ENCODE measurements around the gene USF3.
"Not testable (repeated sequence)": the region's sequence is repeated elsewhere in the genome, so short reads cannot be mapped to it uniquely, and the experiment has no call there.

Gene USF3

GRCh38 chr3:113654851-113655250 lies 41.6 kb downstream of the USF3 start:
- no peak for DNase-seq (ENCODE audit: low read depth, low spot score)

GRCh38 chr3:113654310-113654709 lies 42.1 kb downstream of the USF3 start:
- no peak for DNase-seq (ENCODE audit: low read depth, low spot score)

- no peak for DNase-seq (ENCODE audit: low read depth, low spot score)
Measured at GRCh38 chr3:113649174-113649845, 47.1 kb downstream of the USF3 start.

- DNase-seq (ENCODE audit: low read depth, low spot score), result no peak
Measured at GRCh38 chr3:113648524-113648923, 47.9 kb downstream of the USF3 start.

GRCh38 chr3:113643583-113643982 lies 52.9 kb downstream of the USF3 start:
- no peak for DNase-seq (ENCODE audit: low read depth, low spot score)

- no peak for DNase-seq (ENCODE audit: low read depth, low spot score)
Measured at GRCh38 chr3:113638910-113639309, 57.5 kb downstream of the USF3 start.

- no peak for DNase-seq (ENCODE audit: low read depth, low spot score)
Measured at GRCh38 chr3:113637756-113638155, 58.7 kb downstream of the USF3 start.

GRCh38 chr3:113636034-113636433 lies 60.4 kb downstream of the USF3 start:
- not testable (repeated sequence) for DNase-seq (ENCODE audit: low read depth, low spot score)

GRCh38 chr3:113634782-113635474 lies 61.5 kb downstream of the USF3 start:
- no peak for DNase-seq (ENCODE audit: low read depth, low spot score)

- no peak for DNase-seq (ENCODE audit: low read depth, low spot score)
Measured at GRCh38 chr3:113631573-113631972, 64.9 kb downstream of the USF3 start.

GRCh38 chr3:113630956-113631542 lies 65.4 kb downstream of the USF3 start:
- no peak for DNase-seq (ENCODE audit: low read depth, low spot score)

GRCh38 chr3:113629584-113630421 lies 66.6 kb downstream of the USF3 start:
- DNase-seq (ENCODE audit: low read depth, low spot score), result no peak

GRCh38 chr3:113628788-113629187 lies 67.7 kb downstream of the USF3 start:
- no peak for DNase-seq (ENCODE audit: low read depth, low spot score)

- no peak for DNase-seq (ENCODE audit: low read depth, low spot score)
Measured at GRCh38 chr3:113628316-113628715, 68.1 kb downstream of the USF3 start.

- DNase-seq (ENCODE audit: low read depth, low spot score), result no peak
Measured at GRCh38 chr3:113626503-113627371, 69.7 kb downstream of the USF3 start.

GRCh38 chr3:113625834-113626233 lies 70.6 kb downstream of the USF3 start:
- DNase-seq (ENCODE audit: low read depth, low spot score), result no peak

GRCh38 chr3:113623811-113624210 lies 72.6 kb downstream of the USF3 start:
- no peak for DNase-seq (ENCODE audit: low read depth, low spot score)

GRCh38 chr3:113623324-113623723 lies 73.1 kb downstream of the USF3 start:
- DNase-seq (ENCODE audit: low read depth, low spot score), result no peak

GRCh38 chr3:113620091-113620490 lies 76.4 kb downstream of the USF3 start:
- DNase-seq (ENCODE audit: low read depth, low spot score), result no peak

- DNase-seq (ENCODE audit: low read depth, low spot score), result no peak
Measured at GRCh38 chr3:113617726-113618125, 78.7 kb downstream of the USF3 start.

GRCh38 chr3:113615976-113616375 lies 80.5 kb downstream of the USF3 start:
- DNase-seq (ENCODE audit: low read depth, low spot score), result no peak
